ENCODE results near the gene CTAG2.
"Not testable (repeated sequence)": the region's sequence is repeated elsewhere in the genome, so short reads cannot be mapped to it uniquely, and the experiment has no call there.

- not testable (repeated sequence) for TF ChIP-seq POLR2AphosphoS5, POLR2A (IDR thresholded peaks at IDR 0.05)
- TF ChIP-seq, protein P1, sequence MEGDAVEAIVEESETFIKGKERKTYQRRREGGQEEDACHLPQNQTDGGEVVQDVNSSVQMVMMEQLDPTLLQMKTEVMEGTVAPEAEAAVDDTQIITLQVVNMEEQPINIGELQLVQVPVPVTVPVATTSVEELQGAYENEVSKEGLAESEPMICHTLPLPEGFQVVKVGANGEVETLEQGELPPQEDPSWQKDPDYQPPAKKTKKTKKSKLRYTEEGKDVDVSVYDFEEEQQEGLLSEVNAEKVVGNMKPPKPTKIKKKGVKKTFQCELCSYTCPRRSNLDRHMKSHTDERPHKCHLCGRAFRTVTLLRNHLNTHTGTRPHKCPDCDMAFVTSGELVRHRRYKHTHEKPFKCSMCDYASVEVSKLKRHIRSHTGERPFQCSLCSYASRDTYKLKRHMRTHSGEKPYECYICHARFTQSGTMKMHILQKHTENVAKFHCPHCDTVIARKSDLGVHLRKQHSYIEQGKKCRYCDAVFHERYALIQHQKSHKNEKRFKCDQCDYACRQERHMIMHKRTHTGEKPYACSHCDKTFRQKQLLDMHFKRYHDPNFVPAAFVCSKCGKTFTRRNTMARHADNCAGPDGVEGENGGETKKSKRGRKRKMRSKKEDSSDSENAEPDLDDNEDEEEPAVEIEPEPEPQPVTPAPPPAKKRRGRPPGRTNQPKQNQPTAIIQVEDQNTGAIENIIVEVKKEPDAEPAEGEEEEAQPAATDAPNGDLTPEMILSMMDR (IDR thresholded peaks at IDR 0.05 in 8 of 11, conservative IDR thresholded peaks at IDR 0.05 in 3 of 11): not testable (repeated sequence)
These were observed 18.7 kb upstream of the CTAG2 start for GRCh38 chrX:154672084-154672483.

Measured in spleen (tissue), 7 donors.